Aorta (tissue), 5 donors: Measurements from ENCODE around the gene ARID3A. TPM values are rescaled to one million over a fixed set of nuclear protein-coding genes. Genes with fewer than 3 reads are reported as not detected.

ENCODE experiments used
- ATAC-seq: fragments of 200-7000 bp; cut with Tn5 transposase; one replicate; pipeline ENCODE4 v1.9.1; 2022; ENCODE audit warnings: moderate library complexity; ENCODE audit not compliant: low FRiP score
- DNase-seq, 2 donors: peaks; one replicate each; pipeline ENCODE4 v3.0.0-alpha.2; 2020
- H3K27ac ChIP-seq, 2 donors: one replicate each; pipeline ENCODE4 v1.5.1; 2013; ENCODE audit warnings: low read length in 2 of 2, mild to moderate bottlenecking in 2 of 2, moderate library complexity in 2 of 2, control low read depth in 1 of 2, inconsistent platforms in 1 of 2, low read depth in 1 of 2
- H3K27me3 ChIP-seq, 2 donors: one replicate each; pipeline ENCODE4 v1.6.1; 2013; ENCODE audit warnings: control low read depth in 1 of 2, low read length in 1 of 2, mild to moderate bottlenecking in 1 of 2, moderate library complexity in 1 of 2; ENCODE audit not compliant: insufficient read depth in 2 of 2, control insufficient read depth in 1 of 2
- H3K36me3 ChIP-seq, 2 donors: one replicate each; pipeline ENCODE4 v1.6.1; 2013; ENCODE audit warnings: control low read depth in 1 of 2, low read length in 1 of 2, mild to moderate bottlenecking in 1 of 2; ENCODE audit not compliant: insufficient read depth in 2 of 2, control insufficient read depth in 1 of 2
- H3K4me1 ChIP-seq, 2 donors: one replicate each; pipeline ENCODE4 v1.6.1; 2013; ENCODE audit warnings: low read length in 2 of 2, control low read depth in 1 of 2, mild to moderate bottlenecking in 1 of 2, moderate library complexity in 1 of 2; ENCODE audit not compliant: insufficient read depth in 2 of 2, control insufficient read depth in 1 of 2
- H3K4me3 ChIP-seq, 2 donors: one replicate each; pipeline ENCODE4 v1.5.1; 2013; ENCODE audit warnings: low read length in 2 of 2, control low read depth in 1 of 2, mild to moderate bottlenecking in 1 of 2
- H3K9me3 ChIP-seq: one replicate; pipeline ENCODE4 v1.6.1; 2013; ENCODE audit warnings: mild to moderate bottlenecking, low read length; ENCODE audit not compliant: control insufficient read depth
- WGBS, 2 donors: extraction: QIAGEN DNeasy Blood & Tissue Kit; methylation state at CpG; one replicate each; pipeline ENCODE4 v1.1.7; 2013; 5-methylcytosine and 5-hydroxymethylcytosine counted together
- intact Hi-C, 2 donors: fragments of 100-400 bp; cut with DNase I; formaldehyde crosslinking; loops; one replicate each; pipeline versions ENCODE4 v1.14.2 to v1.15.0; 2022
- polyA plus RNA-seq, 2 donors: library from polyadenylated mRNA; stranded (reverse); fragments of 200-250 nt; gene quantifications; one replicate each; pipeline ENCODE4 v1.2.3, GENCODE V29; 2013
- total RNA-seq, 2 donors: library from RNA; stranded (reverse); fragmentation: NEBNext Ultra II Directional; extraction: Animal tissue kit (Norgen Biotek cat#: 25700); gene quantifications; one replicate each; pipeline ENCODE4 v1.2.1, GENCODE V29; 2021
- donor health status: healthy with polysubstance abuse.
- donor health status: Bipolar disorder and iron deficiency.
- donor health status: DM: no; HTN: no; CAD: no.
- donor health status: DM: no; HTN: no; CAD: no.
- donor health status: DM: yes; HTN: yes; CAD: no.

The ARID3A gene
- total and polyA plus RNA-seq, 4 donors, result 0.97 to 13.8 (median 5.3) TPM

DNA sequence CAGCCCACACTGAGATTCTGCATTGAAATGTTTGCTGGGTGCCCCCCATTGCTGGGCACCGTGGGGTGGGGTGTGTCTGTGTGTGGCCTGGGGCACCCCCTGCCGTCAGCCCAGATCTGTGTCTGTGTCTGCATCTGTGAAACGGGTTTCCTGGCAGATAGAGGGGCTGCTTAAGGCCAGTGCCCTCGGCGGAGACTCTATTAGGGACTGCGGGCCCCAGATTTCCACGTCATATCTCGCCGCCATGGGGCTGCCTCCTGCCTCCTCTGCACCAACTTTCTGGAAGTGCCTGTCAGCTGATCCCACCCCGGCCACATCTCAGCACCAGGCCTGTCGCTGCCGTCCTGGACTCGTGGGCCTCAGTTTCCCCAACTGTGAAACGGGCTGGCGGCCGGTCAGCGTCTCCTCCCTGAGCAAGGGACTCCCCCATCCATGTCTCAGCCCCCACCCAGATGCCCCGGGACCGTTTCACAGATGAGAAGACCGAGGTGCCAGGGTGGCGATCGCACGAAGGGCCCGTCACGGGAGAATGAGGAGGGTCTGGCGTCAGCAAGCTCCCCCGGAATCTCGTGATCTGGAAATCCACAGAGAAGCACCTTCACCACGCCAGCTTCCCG is 21.4 kb downstream of the ARID3A start:
- no peaks in the 10 kb centered on the region for H3K4me1 ChIP-seq
- intact Hi-C loops, result no loop called here
- H3K36me3 ChIP-seq, result no peaks in the 10 kb centered on the region
- no peak overlapping the region for H3K4me3 ChIP-seq
- no peaks in the 10 kb centered on the region for H3K27me3 ChIP-seq
- ATAC-seq (no peak), DNase-seq (peak in 1 of 2 donors; percentile 52)
- no peak overlapping the region for H3K27ac ChIP-seq
- WGBS, 2 donors, result 94% methylated on average over 30 of the region's 30 CpGs
- H3K9me3 ChIP-seq, result no peaks in the 10 kb centered on the region

GRCh38 chr19:947707-948539 is 22.1 kb downstream of the ARID3A start:
- no peaks in the 10 kb centered on the region for H3K36me3 ChIP-seq
- ATAC-seq (peak; percentile 39), DNase-seq (peak in 1 of 2 donors; percentile 92)
- intact Hi-C loops, result no loop called here
- 92 to 94% methylated on average over 46 to 47 of the region's 47 CpGs for WGBS, 2 donors
- H3K4me1 ChIP-seq, result no peaks in the 10 kb centered on the region
- H3K9me3 ChIP-seq, result no peaks in the 10 kb centered on the region
- H3K4me3 ChIP-seq, result no peak overlapping the region
- H3K27me3 ChIP-seq, result no peaks in the 10 kb centered on the region
- no peak overlapping the region for H3K27ac ChIP-seq

DNA sequence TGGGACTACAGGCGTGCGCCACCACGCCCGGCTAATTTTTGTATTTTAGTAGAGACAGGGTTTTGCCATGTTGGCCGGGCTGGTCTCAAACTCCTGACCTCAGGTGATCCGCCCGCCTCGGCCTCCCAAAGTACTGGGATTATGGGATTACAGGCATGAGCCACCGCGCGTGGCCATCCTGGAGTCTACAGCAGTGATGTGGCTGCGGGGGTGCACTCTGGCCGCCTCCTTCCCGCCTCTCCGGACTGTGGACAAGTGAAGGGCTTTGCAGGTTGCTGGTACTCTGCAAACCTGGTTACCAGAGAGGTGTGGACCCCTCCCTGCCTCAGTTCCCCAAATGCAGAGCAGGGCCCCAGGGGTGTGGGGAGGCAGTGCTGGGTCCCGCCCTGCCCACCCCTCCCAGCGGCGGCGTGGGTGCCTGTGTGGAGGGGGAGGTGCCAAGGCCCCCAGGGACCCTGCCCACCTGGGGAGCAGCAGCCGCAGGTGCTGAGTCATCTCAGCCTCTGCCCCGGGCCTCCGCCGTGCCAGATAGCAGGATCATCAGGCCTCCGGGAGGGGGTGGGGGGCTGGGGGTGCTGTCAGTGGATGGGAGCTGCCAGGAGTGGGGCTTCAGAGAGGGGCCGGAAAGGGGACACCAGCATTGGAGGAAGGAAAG is 23.1 kb downstream of the ARID3A start:
- Histone ChIP-seq H3K27ac (no peak overlapping the region), H3K9me3 (no peaks in the 10 kb centered on the region), H3K4me1 (no peaks in the 10 kb centered on the region), H3K36me3 (no peaks in the 10 kb centered on the region), H3K27me3 (no peaks in the 10 kb centered on the region), H3K4me3 (no peak overlapping the region)
- WGBS, 2 donors, result 94 to 95% methylated on average over 22 to 25 of the region's 25 CpGs
- intact Hi-C loops, result no loop called here
- ATAC-seq (no peak), DNase-seq (no peak)

DNA sequence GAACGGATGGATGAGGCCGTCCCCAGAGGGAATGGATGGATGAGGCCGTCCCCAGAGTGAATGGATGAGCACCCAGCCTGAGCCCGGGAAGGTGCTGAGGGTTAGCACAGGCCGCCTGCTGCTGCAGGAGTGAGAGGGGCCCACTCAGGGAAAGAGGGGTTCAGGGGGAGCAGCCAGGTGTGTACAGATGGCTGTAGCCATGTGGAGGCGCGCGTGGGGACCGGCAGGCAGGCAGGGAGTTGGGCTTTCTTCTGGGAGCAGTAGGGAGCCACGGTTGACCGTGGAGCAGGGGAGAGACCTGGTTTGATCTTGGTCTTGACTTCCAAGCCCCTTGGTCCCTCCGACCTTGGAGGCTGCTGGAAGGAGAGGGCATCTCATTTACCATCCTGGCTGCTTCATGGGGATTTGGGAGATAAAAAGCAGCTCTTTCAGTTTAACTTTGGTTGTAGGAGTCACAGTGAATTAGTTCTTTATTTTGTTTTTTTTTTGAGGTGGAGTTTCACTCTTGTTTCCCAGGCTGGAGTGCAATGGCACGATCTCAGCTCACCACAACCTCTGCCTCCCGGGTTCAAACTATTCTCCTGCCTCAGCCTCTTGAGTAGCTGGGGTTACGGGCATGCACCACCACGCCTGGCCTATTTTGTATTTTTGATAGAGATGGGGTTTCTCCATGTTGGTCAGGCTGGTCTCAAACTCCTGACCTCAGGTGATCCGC is 24.7 kb downstream of the ARID3A start:
- Histone ChIP-seq H3K27me3 (no peaks in the 10 kb centered on the region), H3K36me3 (no peaks in the 10 kb centered on the region), H3K27ac (no peak overlapping the region), H3K4me3 (no peak overlapping the region), H3K9me3 (no peaks in the 10 kb centered on the region), H3K4me1 (no peaks in the 10 kb centered on the region)
- 89 to 91% methylated on average over 17 of the region's 17 CpGs for WGBS, 2 donors
- ATAC-seq (no peak), DNase-seq (no peak)
- intact Hi-C loops, result no loop called here

GRCh38 chr19:952049-952679 is 26.3 kb downstream of the ARID3A start:
- Histone ChIP-seq H3K27me3 (no peaks in the 10 kb centered on the region), H3K9me3 (no peaks in the 10 kb centered on the region), H3K4me1 (no peaks in the 10 kb centered on the region), H3K36me3 (no peaks in the 10 kb centered on the region), H3K27ac (no peak overlapping the region), H3K4me3 (no peak overlapping the region)
- DNase-seq (no peak), ATAC-seq (no peak)
- intact Hi-C loops, result no loop called here
- 84 to 88% methylated on average over 14 of the region's 14 CpGs for WGBS, 2 donors

DNA sequence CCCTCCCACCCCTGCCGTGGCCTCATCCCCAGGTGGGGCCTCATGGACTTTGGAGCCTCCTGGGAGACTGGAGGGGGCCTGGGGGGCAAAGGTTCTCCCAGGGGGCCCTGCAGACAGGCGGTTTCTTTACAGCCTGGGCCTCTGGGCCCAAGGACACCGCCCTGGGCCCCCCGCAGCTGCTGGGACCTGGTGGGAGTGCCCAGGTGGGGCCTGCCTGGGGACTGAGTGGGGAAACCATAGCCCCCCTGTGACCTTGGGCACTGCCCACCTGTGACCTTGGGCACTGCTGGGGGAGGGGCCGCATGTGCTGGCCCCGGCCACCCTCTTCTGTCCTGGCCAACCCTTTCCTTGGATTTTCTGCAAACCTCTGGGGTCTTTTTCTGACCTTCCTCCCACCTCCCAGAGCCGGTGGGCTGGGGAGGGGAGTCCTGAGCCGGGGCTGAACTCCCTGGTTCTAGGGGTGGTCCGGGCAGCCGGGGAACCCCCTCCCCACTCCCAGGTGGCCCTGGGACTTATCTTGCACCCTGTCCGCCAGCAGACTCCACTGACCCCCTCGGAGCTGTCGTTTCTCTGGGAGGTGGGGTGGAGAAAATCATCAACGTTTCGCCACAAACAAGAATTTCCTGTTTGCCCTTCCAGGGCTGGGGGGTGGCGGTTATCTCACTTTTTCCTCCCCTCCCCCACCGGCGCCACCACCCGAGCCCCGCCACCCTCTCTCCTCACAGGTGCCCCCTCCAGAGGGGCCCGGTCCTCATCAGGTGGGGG is 27.0 kb downstream of the ARID3A start:
- 53 to 57% methylated on average over 17 to 21 of the region's 21 CpGs for WGBS, 2 donors
- no peak overlapping the region for H3K4me3 ChIP-seq

GRCh38 chr19:953445-954271 is 27.8 kb downstream of the ARID3A start:
- Histone ChIP-seq H3K27me3 (no peaks in the 10 kb centered on the region), H3K9me3 (no peaks in the 10 kb centered on the region), H3K4me1 (no peaks in the 10 kb centered on the region), H3K36me3 (no peaks in the 10 kb centered on the region), H3K27ac (no peak overlapping the region), H3K4me3 (no peak overlapping the region)
- ATAC-seq (no peak), DNase-seq (no peak)
- 45 to 48% methylated on average over 33 of the region's 33 CpGs for WGBS, 2 donors
- intact Hi-C loops, result no loop called here

More for the DNA sequence above, 27.0 kb downstream of the ARID3A start:
- intact Hi-C loops, result no loop called here
- H3K27ac ChIP-seq, result no peak overlapping the region
- H3K27me3 ChIP-seq, result no peaks in the 10 kb centered on the region
- no peaks in the 10 kb centered on the region for H3K36me3 ChIP-seq
- no peak for ATAC-seq
- no peak for DNase-seq
- no peaks in the 10 kb centered on the region for H3K4me1 ChIP-seq
- H3K9me3 ChIP-seq, result no peaks in the 10 kb centered on the region
